Endothelial cell of umbilical vein (primary cell): ENCODE measurements around the gene PADI6. TPM values are rescaled to one million over a fixed set of nuclear protein-coding genes. Genes with fewer than 3 reads are reported as not detected.

ENCODE experiments used
- BruUV-seq: library from RNA; stranded (reverse); fragments of 400-500 nt; replicated peaks from 2 replicates; lab custom pipeline; 2021; lab: Mats Ljungman, UMichigan
- CTCF ChIA-PET: fragments of 300-600, 350-600 bp; sonication (Branson Sonifier 250); formaldehyde crosslinking; loops from one replicate; lab custom pipeline; 2021; ENCODE audit warnings: antibody characterized with exemption, inconsistent platforms; lab: Charles Lee
- POLR2A ChIA-PET: fragments of 300-600, 350-600 bp; sonication (Branson Sonifier 250); formaldehyde crosslinking; loops from one replicate; lab custom pipeline; 2021; ENCODE audit warnings: antibody characterized with exemption, inconsistent platforms; lab: Charles Lee
- DNase-seq: peaks from one replicate; pipeline ENCODE4 v3.0.0-alpha.2; 2011; ENCODE audit warnings: low read depth, low spot score
- FAIRE-seq: peaks from 2 replicates; lab custom pipeline; 2011; peaks lifted over from hg19 to GRCh38; lab: Jason Lieb, UNC
- H2AFZ ChIP-seq: 2 replicates; pipeline ENCODE4 v1.6.0; 2012; ENCODE audit warnings: low read depth, low read length, control low read depth, inconsistent platforms
- H3K27ac ChIP-seq: 2 replicates; pipeline ENCODE4 v1.5.1; 2011; ENCODE audit warnings: low read depth, mild to moderate bottlenecking, control low read depth, low read length, moderate library complexity; ENCODE audit not compliant: insufficient read depth
- H3K27me3 ChIP-seq, 2 experiments: 2 replicates each; pipeline versions ENCODE4 v1.6.0 to v1.6.1; 2011; ENCODE audit warnings: low read length in 2 of 2, mixed read lengths in 1 of 2; ENCODE audit not compliant: control insufficient read depth in 2 of 2, insufficient read depth in 2 of 2
- H3K36me3 ChIP-seq, 2 experiments: 2 replicates in 1 of 2; 3 replicates in 1 of 2; pipeline ENCODE4 v1.5.1; 2011; ENCODE audit warnings: low read length in 2 of 2, mild to moderate bottlenecking in 1 of 2, moderate library complexity in 1 of 2; ENCODE audit not compliant: control insufficient read depth in 2 of 2, insufficient read depth in 2 of 2; ENCODE audit errors: extremely low read depth in 1 of 2
- H3K4me1 ChIP-seq: 3 replicates; pipeline ENCODE4 v1.5.1; 2011; ENCODE audit warnings: mild to moderate bottlenecking, low read length; ENCODE audit not compliant: control insufficient read depth, insufficient read depth; ENCODE audit errors: extremely low read depth
- H3K4me2 ChIP-seq: 2 replicates; pipeline ENCODE4 v1.6.1; 2011; ENCODE audit warnings: low read length, control low read depth, mixed read lengths; ENCODE audit not compliant: insufficient read depth
- H3K4me3 ChIP-seq, 3 experiments: fragments of 200-600 bp in 1 of 3; sonication (generic), shearing (Covaris generic) in 1 of 3; replicated peaks in 1 of 3; 2 replicates each; pipeline ENCODE4 v1.5.1; 2011 to 2016; ENCODE audit warnings: control low read depth in 3 of 3, low read length in 3 of 3, mild to moderate bottlenecking in 2 of 3, inconsistent platforms in 1 of 3, low read depth in 1 of 3, moderate library complexity in 1 of 3; ENCODE audit not compliant: insufficient read depth in 1 of 3
- H3K79me2 ChIP-seq: 2 replicates; pipeline ENCODE4 v1.6.0; 2012; ENCODE audit warnings: low read length, inconsistent platforms; ENCODE audit not compliant: control insufficient read depth, insufficient read depth
- H3K9ac ChIP-seq: replicated peaks from 2 replicates; pipeline ENCODE3; 2011; ENCODE audit warnings: low read length, control low read depth; ENCODE audit not compliant: insufficient read depth; ENCODE audit errors: extremely low read depth
- H3K9me1 ChIP-seq: replicated peaks from 3 replicates; pipeline ENCODE4 v1.6.0; 2011; ENCODE audit warnings: mild to moderate bottlenecking, low read length; ENCODE audit not compliant: control insufficient read depth, insufficient read depth; ENCODE audit errors: extremely low read depth
- H3K9me3 ChIP-seq: replicated peaks from 2 replicates; pipeline ENCODE4 v1.5.1; 2012; ENCODE audit warnings: low read length, inconsistent platforms; ENCODE audit not compliant: control insufficient read depth, insufficient read depth
- H4K20me1 ChIP-seq: replicated peaks from 2 replicates; pipeline ENCODE3; 2011; ENCODE audit warnings: mild to moderate bottlenecking, low read length; ENCODE audit not compliant: control insufficient read depth, insufficient read depth; ENCODE audit errors: extremely low read depth
- EZH2 ChIP-seq: IDR thresholded peaks from 2 replicates; pipeline ENCODE4 v1.6.1; 2012; ENCODE audit warnings: borderline replicate concordance, low read depth, mild to moderate bottlenecking, moderate library complexity, low read length, inconsistent platforms; ENCODE audit not compliant: severe bottlenecking
- FOS ChIP-seq: IDR thresholded peaks from 2 replicates; pipeline ENCODE4 v1.6.1; 2011; ENCODE audit warnings: mild to moderate bottlenecking, low read length, moderate library complexity, borderline replicate concordance; ENCODE audit not compliant: insufficient read depth
- GATA2 ChIP-seq: IDR thresholded peaks from 2 replicates; pipeline ENCODE4 v1.7.0; 2011; ENCODE audit warnings: low read depth, mild to moderate bottlenecking, moderate library complexity, mixed read lengths, low read length; ENCODE audit not compliant: insufficient read length, insufficient read depth
- JUN ChIP-seq: IDR thresholded peaks from 2 replicates; pipeline ENCODE4 v1.6.1; 2011; ENCODE audit warnings: borderline replicate concordance, low read depth; ENCODE audit not compliant: insufficient read length, insufficient read depth
- MYC ChIP-seq: IDR thresholded peaks from one replicate; pipeline ENCODE4 v1.6.1; 2011; ENCODE audit warnings: mild to moderate bottlenecking, low read depth, low read length
- POLR2A ChIP-seq: IDR thresholded peaks from 2 replicates; pipeline ENCODE4 v1.6.1; 2012; ENCODE audit warnings: low read depth, mild to moderate bottlenecking, control low read depth, low read length
- POLR2AphosphoS5 ChIP-seq: IDR thresholded peaks from 2 replicates; pipeline ENCODE4 v1.6.1; 2012; ENCODE audit warnings: low read depth, mild to moderate bottlenecking, control low read depth, low read length, moderate library complexity; ENCODE audit not compliant: insufficient read depth
- dilution Hi-C: fragments of 300-500 bp; cut with MboI; formaldehyde crosslinking; loops from one replicate; pipeline ENCODE4 v1.15.0; 2019; ENCODE audit warnings: low sequenced_read_pairs; ENCODE audit not compliant: extremely low pct_ligation_motif_present
- intact Hi-C: fragments of 100-400 bp; cut with micrococcal nuclease; formaldehyde crosslinking; loops from one replicate; pipeline ENCODE4 v1.10.0; 2022
- polyA plus RNA-seq, 4 experiments: library from polyadenylated mRNA; depleted of rRNA in 3 of 4; stranded (reverse) in 3 of 4; unstranded in 1 of 4; fragments of >200 nt; gene quantifications; 2 replicates each; pipeline versions ENCODE4 v1.2.1 to v1.2.3, GENCODE V29; 2011 to 2012; ENCODE audit warnings: missing spikeins in 1 of 4
- total RNA-seq: library from RNA; stranded (reverse); gene quantifications from 2 replicates; pipeline ENCODE4 v1.2.3, GENCODE V29; 2021
- TF ChIP-seq, protein P1 (sequence below), 2 donors: IDR thresholded peaks; 1 replicate in 1 of 2; 2 replicates in 1 of 2; pipeline ENCODE4 v1.5.1; 2011; ENCODE audit warnings: low read length in 2 of 2, mild to moderate bottlenecking in 2 of 2, moderate library complexity in 2 of 2, control low read depth in 1 of 2, inconsistent platforms in 1 of 2, low read depth in 1 of 2; ENCODE audit not compliant: insufficient read depth in 1 of 2; ENCODE audit errors: extremely low read depth in 1 of 2
- TF ChIP-seq, protein P2 (sequence below): IDR thresholded peaks from 2 replicates; pipeline ENCODE4 v1.6.1; 2011; ENCODE audit not compliant: insufficient read depth, insufficient read length

The PADI6 gene
- total and polyA plus RNA-seq, 2 donors (not counting 3 experiments of a cell fraction or from before 2014, with no cell fraction given): not detected

DNA sequence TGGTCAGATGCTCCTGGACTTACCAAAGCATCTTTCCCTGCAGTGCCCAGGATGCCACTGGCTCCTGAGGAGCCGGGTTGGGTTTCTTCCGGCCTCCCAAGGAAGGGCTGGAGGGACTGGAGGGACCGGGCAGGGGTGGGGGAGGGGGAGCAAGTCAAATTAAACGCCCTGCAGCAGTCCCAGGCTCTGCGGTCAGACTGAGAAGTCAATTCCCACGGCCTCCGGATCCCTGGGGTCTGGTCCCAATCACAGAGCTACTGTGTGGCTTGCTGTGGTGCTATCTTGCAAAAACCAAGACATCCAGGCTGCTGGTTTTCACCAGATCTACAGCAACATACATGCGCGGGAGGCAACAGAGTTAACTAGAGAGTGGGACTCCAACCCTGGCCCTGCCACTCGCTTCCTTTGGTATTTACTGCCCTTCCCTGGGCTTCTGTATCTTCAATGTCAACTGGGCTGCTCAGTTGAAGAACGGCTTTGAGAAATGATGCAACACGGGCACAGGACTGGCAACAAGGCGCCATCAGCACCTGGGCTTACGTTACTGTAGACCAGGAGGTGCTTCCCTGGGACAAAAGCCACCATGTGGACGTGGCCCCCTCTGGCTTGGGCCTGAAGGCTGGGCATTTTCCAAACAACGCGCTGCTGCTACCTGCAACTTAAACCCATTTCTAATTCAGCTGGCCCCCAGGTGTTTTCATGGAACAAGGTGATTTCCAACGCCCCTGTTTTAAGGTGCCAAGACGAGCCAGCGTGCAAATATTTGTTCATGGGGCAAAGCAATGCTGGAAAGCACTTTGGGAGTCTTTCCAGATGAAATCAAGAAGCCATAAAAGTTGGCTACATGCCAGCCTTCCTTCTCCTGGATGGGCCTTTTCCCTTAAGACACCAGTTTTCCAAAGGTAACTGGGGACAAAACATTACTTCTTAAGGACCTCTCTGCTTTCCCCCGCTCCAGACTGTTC, 56.0 kb downstream of the PADI6 start:
- H4K20me1 ChIP-seq: peaks cover 4% of the 10 kb centered on the region

More for the DNA sequence above, 56.0 kb downstream of the PADI6 start:
- POLR2A ChIA-PET: interaction anchor here (0.6 kb wide), 1 partner anchor 8 kb away, joined by 3 read pairs; no protein-coding TSS in a partner anchor
- H3K4me2 ChIP-seq: no peak overlapping the region
- H3K4me1 ChIP-seq: no peaks in the 10 kb centered on the region
- FAIRE-seq (no peak), DNase-seq (no peak)
- dilution Hi-C loops (no loop called here), intact Hi-C loops (no loop called here)
- no TSS peak for BruUV-seq
- no peak overlapping the region for H2AFZ ChIP-seq
- CTCF ChIA-PET: no interaction called here
- no peak for TF ChIP-seq POLR2A
- TF ChIP-seq, protein P1, sequence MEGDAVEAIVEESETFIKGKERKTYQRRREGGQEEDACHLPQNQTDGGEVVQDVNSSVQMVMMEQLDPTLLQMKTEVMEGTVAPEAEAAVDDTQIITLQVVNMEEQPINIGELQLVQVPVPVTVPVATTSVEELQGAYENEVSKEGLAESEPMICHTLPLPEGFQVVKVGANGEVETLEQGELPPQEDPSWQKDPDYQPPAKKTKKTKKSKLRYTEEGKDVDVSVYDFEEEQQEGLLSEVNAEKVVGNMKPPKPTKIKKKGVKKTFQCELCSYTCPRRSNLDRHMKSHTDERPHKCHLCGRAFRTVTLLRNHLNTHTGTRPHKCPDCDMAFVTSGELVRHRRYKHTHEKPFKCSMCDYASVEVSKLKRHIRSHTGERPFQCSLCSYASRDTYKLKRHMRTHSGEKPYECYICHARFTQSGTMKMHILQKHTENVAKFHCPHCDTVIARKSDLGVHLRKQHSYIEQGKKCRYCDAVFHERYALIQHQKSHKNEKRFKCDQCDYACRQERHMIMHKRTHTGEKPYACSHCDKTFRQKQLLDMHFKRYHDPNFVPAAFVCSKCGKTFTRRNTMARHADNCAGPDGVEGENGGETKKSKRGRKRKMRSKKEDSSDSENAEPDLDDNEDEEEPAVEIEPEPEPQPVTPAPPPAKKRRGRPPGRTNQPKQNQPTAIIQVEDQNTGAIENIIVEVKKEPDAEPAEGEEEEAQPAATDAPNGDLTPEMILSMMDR (IDR thresholded peaks at IDR 0.05; ENCODE audit: extremely low read depth in 1 of 2, insufficient read depth in 1 of 2, low read depth in 1 of 2, low read length in 2 of 2): no peak
- no peak for TF ChIP-seq MYC
- no peak for TF ChIP-seq GATA2
- TF ChIP-seq, protein P2, sequence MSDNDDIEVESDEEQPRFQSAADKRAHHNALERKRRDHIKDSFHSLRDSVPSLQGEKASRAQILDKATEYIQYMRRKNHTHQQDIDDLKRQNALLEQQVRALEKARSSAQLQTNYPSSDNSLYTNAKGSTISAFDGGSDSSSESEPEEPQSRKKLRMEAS: no peak
- TF ChIP-seq EZH2: no peak
- no peak for TF ChIP-seq JUN
- no peak for TF ChIP-seq FOS
- no peak for TF ChIP-seq POLR2AphosphoS5
- no peak overlapping the region for H3K4me3 ChIP-seq
- no peaks in the 10 kb centered on the region for H3K9me3 ChIP-seq
- peaks cover 87% of the 10 kb centered on the region for H3K79me2 ChIP-seq
- H3K27me3 ChIP-seq: no peaks in the 10 kb centered on the region
- H3K9me1 ChIP-seq: no peaks in the 10 kb centered on the region
- no peak overlapping the region for H3K27ac ChIP-seq
- peaks cover 32 to 57% of the 10 kb centered on the region in 2 experiments for H3K36me3 ChIP-seq
- H3K9ac ChIP-seq: no peak overlapping the region
